ENCODE measurements around the gene GDF2. TPM values are rescaled to one million over a fixed set of nuclear protein-coding genes. Genes with fewer than 3 reads are reported as not detected.

Gene GDF2
- polyA plus RNA-seq, 1 experiment: not detected

DNA sequence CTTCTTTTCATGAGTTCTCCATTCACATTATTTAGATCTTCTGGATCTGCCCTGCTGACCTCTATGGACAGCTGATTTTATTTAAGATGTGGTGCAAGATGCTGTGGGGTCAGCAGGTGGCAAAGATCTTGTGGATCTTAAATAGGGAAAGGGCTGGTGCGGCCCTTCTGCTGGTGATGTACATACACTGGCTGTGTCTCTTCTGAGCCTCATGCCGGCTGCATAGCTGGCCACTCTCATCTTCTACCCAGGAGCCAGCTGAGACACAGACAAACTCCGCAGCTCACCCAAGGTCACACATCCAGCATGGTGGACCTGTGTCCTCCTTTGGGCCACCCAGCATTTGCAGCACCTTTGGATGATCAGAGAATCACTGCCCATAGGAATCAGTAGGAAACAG, 35.7 kb downstream of the GDF2 start:
- CTCF ChIA-PET: interaction anchor here (0.6 to 5.7 kb wide), 3 partner anchors 17 to 36 kb away, joined by 3 to 37 read pairs (median 17); partner anchors contain the start of gene GDF2
- peaks cover 3% of the 10 kb centered on the region; the same call in 1 of the 2 replicates for H3K27me3 ChIP-seq (ENCODE audit: control insufficient read depth, insufficient read depth, low read length)
- POLR2A ChIA-PET: no interaction called here
- no peaks in the 10 kb centered on the region for H3K36me3 ChIP-seq (ENCODE audit: control insufficient read depth, insufficient read depth, low read length)
- TF ChIP-seq CTCF (IDR thresholded peaks at IDR 0.05; ENCODE audit: insufficient read depth, low read depth, low read length): no peak
- H3K4me3 ChIP-seq (ENCODE audit: low read depth, low read length): no peak overlapping the region
- DNase-seq (ENCODE audit: low read depth): no peak

GRCh38 chr10:47358457-47358856, 36.2 kb downstream of the GDF2 start:
- no peak for TF ChIP-seq CTCF (IDR thresholded peaks at IDR 0.05; ENCODE audit: insufficient read depth, low read depth, low read length)

DNA sequence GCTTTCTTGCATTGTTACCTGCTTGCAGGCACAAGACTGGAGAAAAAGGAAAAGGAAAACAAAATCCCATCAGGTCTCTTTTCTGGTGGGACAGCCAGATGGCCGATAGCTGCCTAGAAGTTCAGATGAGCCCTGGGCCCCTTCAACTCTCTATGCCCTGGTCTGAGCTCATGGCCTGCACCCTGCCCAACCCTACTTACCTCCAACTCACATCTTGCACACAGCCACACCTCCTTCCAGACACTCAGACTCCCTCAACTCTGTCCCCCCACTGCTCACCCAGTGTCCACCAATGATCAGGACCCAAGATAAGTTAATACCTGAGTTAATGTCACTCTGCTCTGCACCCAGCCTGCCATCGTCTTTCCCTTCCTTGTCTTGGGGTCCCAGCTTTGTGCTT, 36.8 kb downstream of the GDF2 start:
- ChIA-PET CTCF (interaction anchor here (0.8 to 5.7 kb wide), 4 partner anchors 12 to 34 kb away, joined by 3 to 37 read pairs (median 12); no protein-coding TSS in a partner anchor), POLR2A (no interaction called here)
- TF ChIP-seq CTCF (IDR thresholded peaks at IDR 0.05; ENCODE audit: insufficient read depth, low read depth, low read length): no peak
- Histone ChIP-seq H3K4me3 (ENCODE audit: low read depth, low read length) (no peak overlapping the region), H3K36me3 (ENCODE audit: control insufficient read depth, insufficient read depth, low read length) (no peaks in the 10 kb centered on the region), H3K27me3 (ENCODE audit: control insufficient read depth, insufficient read depth, low read length) (peaks cover 3% of the 10 kb centered on the region; the same call in 1 of the 2 replicates)
- no peak for DNase-seq (ENCODE audit: low read depth)

More at GRCh38 chr10:47358457-47358856, 36.2 kb downstream of the GDF2 start:
- CTCF ChIA-PET: interaction anchor here (0.8 to 5.7 kb wide), 3 partner anchors 17 to 34 kb away, joined by 3 to 37 read pairs (median 17); no protein-coding TSS in a partner anchor
- no peak for DNase-seq (ENCODE audit: low read depth)
- Histone ChIP-seq H3K27me3 (ENCODE audit: control insufficient read depth, insufficient read depth, low read length) (peaks cover 3% of the 10 kb centered on the region; the same call in 1 of the 2 replicates), H3K4me3 (ENCODE audit: low read depth, low read length) (no peak overlapping the region), H3K36me3 (ENCODE audit: control insufficient read depth, insufficient read depth, low read length) (no peaks in the 10 kb centered on the region)
- POLR2A ChIA-PET: no interaction called here

- DNase-seq (ENCODE audit: low read depth): no peak
- Histone ChIP-seq H3K27me3 (ENCODE audit: control insufficient read depth, insufficient read depth, low read length) (no peaks in the 10 kb centered on the region), H3K36me3 (ENCODE audit: control insufficient read depth, insufficient read depth, low read length) (no peaks in the 10 kb centered on the region), H3K4me3 (ENCODE audit: low read depth, low read length) (no peak overlapping the region)
- POLR2A ChIA-PET: no interaction called here
- no peak for TF ChIP-seq CTCF (IDR thresholded peaks at IDR 0.05; ENCODE audit: insufficient read depth, low read depth, low read length)
- CTCF ChIA-PET: interaction anchor here (1.0 to 5.7 kb wide), 4 partner anchors 13 to 335 kb away, joined by 4 to 37 read pairs (median 12); no protein-coding TSS in a partner anchor
Observed at GRCh38 chr10:47359626-47360418, 37.6 kb downstream of the GDF2 start.

DNA sequence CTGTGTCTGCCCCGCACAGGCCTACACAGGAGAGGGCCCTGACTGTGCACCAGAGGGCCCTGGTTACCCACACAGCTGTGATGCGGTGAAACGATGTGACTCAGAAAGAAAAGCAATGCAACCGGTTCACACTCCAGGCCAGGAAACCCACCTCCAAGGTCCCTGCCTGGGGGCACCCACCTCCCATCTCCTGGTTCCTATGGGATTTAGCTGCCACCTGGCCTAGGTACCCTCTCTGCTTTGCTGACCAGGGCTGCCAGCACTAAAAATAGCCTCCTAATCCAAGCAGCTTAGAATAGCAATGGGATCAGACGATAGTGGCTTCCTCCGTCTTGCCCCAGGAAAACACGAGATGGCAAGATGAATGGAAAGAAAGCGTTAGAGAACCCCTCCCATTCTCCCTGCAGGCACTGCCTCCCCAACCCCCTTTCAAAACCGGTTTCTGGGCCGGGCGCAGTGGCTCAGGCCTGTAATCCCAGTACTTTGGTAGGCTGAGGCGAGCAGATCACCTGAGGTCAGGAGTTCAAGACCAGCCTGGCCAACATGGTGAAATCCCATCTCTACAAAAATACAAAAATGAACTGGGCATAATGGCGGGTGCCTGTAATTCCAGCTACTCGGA, 38.3 kb downstream of the GDF2 start:
- Histone ChIP-seq H3K36me3 (ENCODE audit: control insufficient read depth, insufficient read depth, low read length) (no peaks in the 10 kb centered on the region), H3K27me3 (ENCODE audit: control insufficient read depth, insufficient read depth, low read length) (no peaks in the 10 kb centered on the region), H3K4me3 (ENCODE audit: low read depth, low read length) (no peak overlapping the region)
- TF ChIP-seq CTCF (IDR thresholded peaks at IDR 0.05; ENCODE audit: insufficient read depth, low read depth, low read length): no peak
- POLR2A ChIA-PET: no interaction called here
- CTCF ChIA-PET: interaction anchor here (1.0 to 5.7 kb wide), 4 partner anchors 13 to 335 kb away, joined by 4 to 37 read pairs (median 12); no protein-coding TSS in a partner anchor
- no peak for DNase-seq (ENCODE audit: low read depth)

Measured in BJ (cell line).